CD14-positive monocyte (primary cell): ENCODE data around the gene MYH10. TPM values are rescaled to one million over a fixed set of nuclear protein-coding genes. Genes with fewer than 3 reads are reported as not detected.

Source experiments
- DNase-seq, 3 donors: peaks; one replicate each; pipeline ENCODE4 v3.0.0-alpha.2; 2011 to 2022
- H2AFZ ChIP-seq: 2 replicates; pipeline ENCODE4 v1.6.0; 2012; ENCODE audit warnings: mild to moderate bottlenecking, low read depth, low read length, inconsistent platforms; ENCODE audit not compliant: insufficient read depth, poor library complexity, severe bottlenecking
- H3K27ac ChIP-seq, 2 donors: 1 replicate in 1 of 2; 2 replicates in 1 of 2; pipeline ENCODE4 v1.5.1; 2012 to 2013; ENCODE audit warnings: low read length in 2 of 2, control low read depth in 1 of 2, inconsistent platforms in 1 of 2, low read depth in 1 of 2, mild to moderate bottlenecking in 1 of 2
- H3K27me3 ChIP-seq, 2 donors: one replicate each; pipeline versions ENCODE4 v1.6.0 to v1.6.1; 2011 to 2013; ENCODE audit warnings: low read length in 2 of 2; ENCODE audit not compliant: control insufficient read depth in 2 of 2, insufficient read depth in 2 of 2
- H3K36me3 ChIP-seq, 2 donors: replicated peaks in 1 of 2; 1 replicate in 1 of 2; 2 replicates in 1 of 2; pipeline versions ENCODE4 v1.5.1 to v1.6.1; 2012 to 2013; ENCODE audit warnings: low read length in 2 of 2, control low read depth in 1 of 2, inconsistent platforms in 1 of 2, mild to moderate bottlenecking in 1 of 2; ENCODE audit not compliant: insufficient read depth in 2 of 2, control insufficient read depth in 1 of 2
- H3K4me1 ChIP-seq, 2 donors: 1 replicate in 1 of 2; 2 replicates in 1 of 2; pipeline versions ENCODE4 v1.5.1 to v1.6.1; 2012 to 2013; ENCODE audit warnings: low read length in 2 of 2, control low read depth in 1 of 2, inconsistent platforms in 1 of 2, mild to moderate bottlenecking in 1 of 2, moderate library complexity in 1 of 2; ENCODE audit not compliant: insufficient read depth in 2 of 2, control insufficient read depth in 1 of 2
- H3K4me2 ChIP-seq: replicated peaks from 2 replicates; pipeline ENCODE3; 2012; ENCODE audit warnings: low read length, moderate library complexity, mild to moderate bottlenecking; ENCODE audit not compliant: poor library complexity, severe bottlenecking; ENCODE audit errors: extremely low read depth
- H3K4me3 ChIP-seq, 3 experiments: fragments of 200-600 bp in 1 of 3; sonication (generic) in 1 of 3; replicated peaks in 1 of 3; 1 replicate in 2 of 3; 2 replicates in 1 of 3; pipeline ENCODE4 v1.5.1; 2011 to 2013; ENCODE audit warnings: low read length in 3 of 3, mild to moderate bottlenecking in 3 of 3, control low read depth in 2 of 3, low read depth in 2 of 3, inconsistent platforms in 1 of 3, moderate library complexity in 1 of 3
- H3K79me2 ChIP-seq: 2 replicates; pipeline ENCODE4 v1.6.0; 2012; ENCODE audit warnings: mild to moderate bottlenecking, control low read depth, inconsistent platforms, low read length, moderate library complexity; ENCODE audit not compliant: insufficient read depth
- H3K9ac ChIP-seq: 2 replicates; pipeline ENCODE4 v1.6.0; 2017; ENCODE audit warnings: low read length, mild to moderate bottlenecking; ENCODE audit not compliant: insufficient read depth, poor library complexity, severe bottlenecking
- H3K9me3 ChIP-seq, 2 donors: replicated peaks in 1 of 2; 1 replicate in 1 of 2; 2 replicates in 1 of 2; pipeline versions ENCODE4 v1.5.1 to v1.6.1; 2012 to 2013; ENCODE audit warnings: low read length in 2 of 2, control low read depth in 1 of 2; ENCODE audit not compliant: control insufficient read depth in 1 of 2, insufficient read depth in 1 of 2
- H4K20me1 ChIP-seq: 2 replicates; pipeline ENCODE4 v1.6.0; 2012; ENCODE audit warnings: mild to moderate bottlenecking, low read length, control low read depth, moderate library complexity; ENCODE audit not compliant: insufficient read depth
- H3K27ac Mint-ChIP-seq, 7 donors: one replicate each; pipeline ENCODE4 v1.8.0; 2020; ENCODE audit warnings: mild to moderate bottlenecking in 7 of 7, mixed read lengths in 7 of 7, moderate library complexity in 6 of 7, inconsistent platforms in 2 of 7
- H3K27me3 Mint-ChIP-seq, 3 donors: one replicate each; pipeline ENCODE4 v1.8.0; 2021 to 2022; ENCODE audit warnings: low read depth in 3 of 3, mild to moderate bottlenecking in 3 of 3, mixed read lengths in 3 of 3, moderate library complexity in 3 of 3, inconsistent platforms in 1 of 3
- H3K36me3 Mint-ChIP-seq, 2 donors: one replicate each; pipeline ENCODE4 v1.8.0; 2020; ENCODE audit warnings: mixed read lengths in 2 of 2, inconsistent platforms in 1 of 2, mild to moderate bottlenecking in 1 of 2
- H3K4me1 Mint-ChIP-seq: one replicate; pipeline ENCODE4 v1.8.0; 2020; ENCODE audit warnings: mild to moderate bottlenecking, mixed read lengths
- H3K4me3 Mint-ChIP-seq, 2 donors: one replicate each; pipeline ENCODE4 v1.8.0; 2020; ENCODE audit warnings: mild to moderate bottlenecking in 2 of 2, mixed read lengths in 2 of 2, moderate library complexity in 1 of 2
- H3K9me3 Mint-ChIP-seq, 7 donors: one replicate each; pipeline ENCODE4 v1.8.0; 2020 to 2022; ENCODE audit warnings: mixed read lengths in 7 of 7, mild to moderate bottlenecking in 6 of 7, moderate library complexity in 6 of 7, inconsistent platforms in 2 of 7
- WGBS: methylation state at CpG from one replicate; pipeline ENCODE4 v1.1.5; 2013; ENCODE audit warnings: missing lambda C conversion rate; ENCODE audit not compliant: insufficient coverage; 5-methylcytosine and 5-hydroxymethylcytosine counted together
- intact Hi-C, 2 donors: fragments of 100-400 bp; cut with micrococcal nuclease; formaldehyde crosslinking; loops; one replicate each; pipeline versions ENCODE4 v1.15.0 to v1.15.1; 2023
- polyA plus RNA-seq, 3 donors: library from polyadenylated mRNA; depleted of rRNA in 1 of 3; unstranded in 2 of 3; stranded (reverse) in 1 of 3; fragments of 300-500 nt in 2 of 3; fragments of >200 nt in 1 of 3; fragmentation: Illumina TruSeq in 2 of 3; gene quantifications; 1 replicate in 2 of 3; 2 replicates in 1 of 3; pipeline ENCODE4 v1.2.3, GENCODE V29; 2012 to 2021
- TF ChIP-seq, protein P1 (sequence below): fragments of 200-600 bp; IDR thresholded peaks from one replicate; pipeline ENCODE4 v1.8.0; 2022; ENCODE audit warnings: antibody characterized with exemption, mild to moderate bottlenecking

Gene MYH10
- polyA plus RNA-seq, 3 donors: 0.42 to 0.65 TPM; not detected in 1

DNA sequence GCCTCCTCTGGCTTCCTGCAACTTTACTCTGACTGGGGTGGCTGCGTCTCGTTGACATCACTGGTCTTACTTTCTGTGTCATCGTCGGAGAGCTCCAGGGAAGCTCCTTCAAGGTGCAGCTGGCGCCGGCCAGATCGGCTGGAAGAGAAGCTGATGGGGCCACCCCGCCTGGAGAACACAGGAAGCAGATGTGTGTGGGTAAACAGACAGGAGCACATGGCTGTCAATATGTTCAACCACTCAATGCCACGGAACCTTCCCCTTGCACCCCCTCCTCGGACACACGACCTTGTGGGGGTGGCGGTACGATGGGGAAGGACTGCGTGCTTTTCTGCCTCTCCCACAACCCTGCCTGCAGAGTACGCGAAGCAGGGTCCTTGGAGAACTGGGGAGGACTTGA lies 154.7 kb downstream of the MYH10 start:
- Mint-ChIP-seq H3K27ac (peak overlapping the region in 3 of 7 donors; percentile 4 to 68 (median 55)), H3K36me3 (peaks cover 66 to 84% of the 10 kb centered on the region in 2 donors)
- WGBS: 50% methylated on average over 3 of the region's 16 CpGs

DNA sequence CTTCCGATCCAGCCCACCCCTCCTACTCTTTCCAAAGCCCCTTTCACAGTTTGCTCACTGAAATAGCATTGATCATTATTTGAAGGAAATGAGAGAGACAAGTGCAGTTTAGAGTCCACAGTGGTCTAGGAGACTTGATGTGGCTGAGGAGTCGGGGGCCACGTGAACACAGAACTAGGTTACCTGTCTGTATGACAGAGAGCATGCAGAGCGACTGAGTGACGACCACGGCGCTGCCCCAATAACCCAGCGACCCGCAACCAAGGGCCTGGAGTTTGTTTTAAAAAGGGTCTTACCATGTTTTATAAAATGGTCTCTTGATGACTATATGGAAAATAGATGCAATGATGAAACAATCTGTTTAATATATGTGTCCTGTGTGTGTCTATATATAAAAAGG lies 155.3 kb downstream of the MYH10 start:
- Histone ChIP-seq H3K27ac (no peak overlapping the region), H3K9ac (no peak overlapping the region), H3K9me3 (peaks cover 0 to under 1% of the 10 kb centered on the region in 2 donors), H2AFZ (no peak overlapping the region), H3K4me1 (no peaks in the 10 kb centered on the region), H3K36me3 (peaks cover 45 to 79% of the 10 kb centered on the region in 2 donors), H3K79me2 (no peaks in the 10 kb centered on the region), H3K4me3 (no peak overlapping the region), H4K20me1 (peaks cover 26% of the 10 kb centered on the region), H3K27me3 (no peaks in the 10 kb centered on the region), H3K4me2 (no peak overlapping the region)
- no peak for DNase-seq
- TF ChIP-seq, protein P1, sequence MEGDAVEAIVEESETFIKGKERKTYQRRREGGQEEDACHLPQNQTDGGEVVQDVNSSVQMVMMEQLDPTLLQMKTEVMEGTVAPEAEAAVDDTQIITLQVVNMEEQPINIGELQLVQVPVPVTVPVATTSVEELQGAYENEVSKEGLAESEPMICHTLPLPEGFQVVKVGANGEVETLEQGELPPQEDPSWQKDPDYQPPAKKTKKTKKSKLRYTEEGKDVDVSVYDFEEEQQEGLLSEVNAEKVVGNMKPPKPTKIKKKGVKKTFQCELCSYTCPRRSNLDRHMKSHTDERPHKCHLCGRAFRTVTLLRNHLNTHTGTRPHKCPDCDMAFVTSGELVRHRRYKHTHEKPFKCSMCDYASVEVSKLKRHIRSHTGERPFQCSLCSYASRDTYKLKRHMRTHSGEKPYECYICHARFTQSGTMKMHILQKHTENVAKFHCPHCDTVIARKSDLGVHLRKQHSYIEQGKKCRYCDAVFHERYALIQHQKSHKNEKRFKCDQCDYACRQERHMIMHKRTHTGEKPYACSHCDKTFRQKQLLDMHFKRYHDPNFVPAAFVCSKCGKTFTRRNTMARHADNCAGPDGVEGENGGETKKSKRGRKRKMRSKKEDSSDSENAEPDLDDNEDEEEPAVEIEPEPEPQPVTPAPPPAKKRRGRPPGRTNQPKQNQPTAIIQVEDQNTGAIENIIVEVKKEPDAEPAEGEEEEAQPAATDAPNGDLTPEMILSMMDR: no peak
- Mint-ChIP-seq H3K27me3 (peaks cover 0 to 1% (median 0%) of the 10 kb centered on the region in 3 donors), H3K4me3 (no peak overlapping the region), H3K27ac (peak overlapping the region in 2 of 7 donors; percentile 14 to 33), H3K4me1 (no peaks in the 10 kb centered on the region), H3K36me3 (peaks cover 67 to 84% of the 10 kb centered on the region in 2 donors), H3K9me3 (peaks cover 0 to 3% (median 0%) of the 10 kb centered on the region in 7 donors)
- 97% methylated on average over 8 of the region's 9 CpGs for WGBS
- intact Hi-C loops: no loop called here

More for the DNA sequence above, 154.7 kb downstream of the MYH10 start:
- H4K20me1 ChIP-seq: peaks cover 21% of the 10 kb centered on the region
- H3K27ac ChIP-seq: no peak overlapping the region
- intact Hi-C loops: no loop called here
- no peaks in the 10 kb centered on the region for H3K79me2 ChIP-seq
- peaks cover 40 to 74% of the 10 kb centered on the region in 2 donors for H3K36me3 ChIP-seq
- TF ChIP-seq, protein P1: no peak
- H3K4me2 ChIP-seq: no peak overlapping the region
- H3K4me3 ChIP-seq: no peak overlapping the region
- H3K4me1 ChIP-seq: no peaks in the 10 kb centered on the region
- Mint-ChIP-seq H3K4me3 (no peak overlapping the region), H3K27me3 (peaks cover 0 to 1% (median 0%) of the 10 kb centered on the region in 3 donors), H3K9me3 (peaks cover 0 to 8% (median 3%) of the 10 kb centered on the region in 7 donors), H3K4me1 (no peaks in the 10 kb centered on the region)
- no peak for DNase-seq
- no peaks in the 10 kb centered on the region for H3K27me3 ChIP-seq
- H3K9ac ChIP-seq: no peak overlapping the region
- peaks cover 0 to 2% of the 10 kb centered on the region in 2 donors for H3K9me3 ChIP-seq
- H2AFZ ChIP-seq: no peak overlapping the region
